Psoas muscle (tissue), 8 donors: ENCODE measurements around the gene SIRPA. TPM values are rescaled to one million over a fixed set of nuclear protein-coding genes. Genes with fewer than 3 reads are reported as not detected.

Experiments
- ATAC-seq, 4 donors: fragments of 200-7000 bp; cut with Tn5 transposase; one replicate each; pipeline ENCODE4 v1.9.1; 2020; ENCODE audit warnings: moderate library complexity in 3 of 4, mild to moderate bottlenecking in 2 of 4
- DNase-seq, 2 donors: peaks; one replicate each; pipeline ENCODE4 v3.0.0-alpha.2; 2020
- H3K27ac ChIP-seq: fragments of 200-600 bp; one replicate; pipeline ENCODE4 v1.8.0; 2022
- H3K27me3 ChIP-seq, 3 donors: fragments of 200-600 bp in 1 of 3; one replicate each; pipeline versions ENCODE4 v1.6.1 to v1.8.0; 2013 to 2022; ENCODE audit warnings: low read length in 2 of 3, mild to moderate bottlenecking in 2 of 3, moderate library complexity in 1 of 3; ENCODE audit not compliant: insufficient read depth in 3 of 3
- H3K36me3 ChIP-seq, 2 donors: fragments of 200-600 bp in 1 of 2; one replicate each; pipeline versions ENCODE4 v1.6.1 to v1.8.0; 2013 to 2022; ENCODE audit warnings: low read depth in 1 of 2, mild to moderate bottlenecking in 1 of 2, moderate library complexity in 1 of 2; ENCODE audit not compliant: insufficient read depth in 1 of 2
- H3K4me1 ChIP-seq: fragments of 200-600 bp; one replicate; pipeline ENCODE4 v1.8.0; 2022
- H3K4me3 ChIP-seq: fragments of 200-600 bp; one replicate; pipeline ENCODE4 v1.8.0; 2022; ENCODE audit warnings: mild to moderate bottlenecking
- H3K9me3 ChIP-seq: fragments of 200-600 bp; one replicate; pipeline ENCODE4 v1.8.0; 2022
- CTCF ChIP-seq: fragments of 200-600 bp; IDR thresholded peaks from one replicate; pipeline ENCODE4 v1.8.0; 2022; ENCODE audit warnings: antibody characterized with exemption
- WGBS, 3 donors: extraction: QIAGEN DNeasy Blood & Tissue Kit; methylation state at CpG; one replicate each; pipeline versions ENCODE4 v1.1.6 to v1.1.7; 2013; 5-methylcytosine and 5-hydroxymethylcytosine counted together
- intact Hi-C, 2 donors: fragments of 100-400 bp; cut with DNase I; formaldehyde crosslinking; loops; one replicate each; pipeline versions ENCODE4 v1.11.0 to v1.14.2; 2022
- polyA plus RNA-seq, 3 donors: library from polyadenylated mRNA; stranded (reverse); fragments of 200-250 nt; gene quantifications; one replicate each; pipeline ENCODE4 v1.2.3, GENCODE V29; 2013
- total RNA-seq, 4 donors: library from RNA; stranded (reverse); fragmentation: NEBNext Ultra II Directional in 2 of 4; extraction: Animal tissue kit (Norgen Biotek cat#: 25700) in 2 of 4; gene quantifications; one replicate each; pipeline versions ENCODE4 v1.2.1 to v1.2.4, GENCODE V29; 2021 to 2023
- donor health status: healthy with polysubstance abuse.
- donor health status: DM: no; HTN: no; CAD: no; lungs with moderate emphysema.
- donor health status: Bipolar disorder and iron deficiency.
- donor health status: healthy.
- donor health status: DM: yes; HTN: yes; CAD: no.
- donor health status: DM: no; HTN: no; CAD: no.
- donor health status: DM: no; HTN: no; CAD: no.
- donor health status: DM: yes; HTN: yes; CAD: no.

SIRPA gene
- total and polyA plus RNA-seq, 7 donors = 6.2 to 42.9 (median 15.3) TPM

GRCh38 chr20:1890469-1891262 lies 4.5 kb upstream of the SIRPA start:
- H3K4me3 ChIP-seq = no peak overlapping the region
- H3K9me3 ChIP-seq = no peaks in the 10 kb centered on the region
- DNase-seq = peak in 1 of 2 donors; percentile 44
- H3K4me1 ChIP-seq = peaks cover 21% of the 10 kb centered on the region
- no peak for ATAC-seq
- no peaks in the 10 kb centered on the region for H3K27me3 ChIP-seq
- H3K36me3 ChIP-seq = no peaks in the 10 kb centered on the region
- no peak for TF ChIP-seq CTCF
- 48 to 76% (median 62%) methylated on average over 14 of the region's 14 CpGs for WGBS, 3 donors
- H3K27ac ChIP-seq = no peak overlapping the region
- intact Hi-C loops = loop anchor here (10.0 kb wide), 2 partner anchors 86 to 214 kb away; partner anchors contain the start of gene STK35 (in 2 of the 2)

- no peaks in the 10 kb centered on the region for H3K27me3 ChIP-seq
- no peak overlapping the region for H3K27ac ChIP-seq
- H3K36me3 ChIP-seq = no peaks in the 10 kb centered on the region
- intact Hi-C loops = loop anchor here (2.0 to 10.0 kb wide), 3 partner anchors 87 to 213 kb away; partner anchors contain the start of gene STK35 (in 2 of the 2)
- peaks cover 21% of the 10 kb centered on the region for H3K4me1 ChIP-seq
- H3K9me3 ChIP-seq = no peaks in the 10 kb centered on the region
- no peak for DNase-seq
- TF ChIP-seq CTCF = no peak
- 85 to 89% (median 86%) methylated on average over 17 of the region's 17 CpGs for WGBS, 3 donors
- no peak overlapping the region for H3K4me3 ChIP-seq
- no peak for ATAC-seq
Measured at GRCh38 chr20:1891263-1892118, 3.7 kb upstream of the SIRPA start.

- Histone ChIP-seq H3K9me3 (no peaks in the 10 kb centered on the region), H3K4me3 (no peak overlapping the region), H3K27me3 (no peaks in the 10 kb centered on the region), H3K27ac (no peak overlapping the region), H3K36me3 (no peaks in the 10 kb centered on the region), H3K4me1 (peaks cover 16% of the 10 kb centered on the region)
- intact Hi-C loops = loop anchor here (2.0 to 10.0 kb wide), 3 partner anchors 87 to 213 kb away; partner anchors contain the start of gene STK35 (in 2 of the 2)
- no peak for TF ChIP-seq CTCF
- DNase-seq = no peak
- WGBS, 3 donors = 88 to 100% (median 89%) methylated on average over 1 of the region's 1 CpG
- ATAC-seq = no peak
Measured at GRCh38 chr20:1892119-1892385, 3.2 kb upstream of the SIRPA start.

GRCh38 chr20:1893721-1894470 lies 1.3 kb upstream of the SIRPA start:
- DNase-seq (no peak), ATAC-seq (peak in 2 of 4 donors; percentile 1 to 69)
- Histone ChIP-seq H3K27me3 (no peaks in the 10 kb centered on the region), H3K4me1 (peaks cover 22% of the 10 kb centered on the region), H3K27ac (peak overlapping the region; percentile 91), H3K9me3 (no peaks in the 10 kb centered on the region), H3K36me3 (peaks cover 0 to 4% of the 10 kb centered on the region in 2 donors), H3K4me3 (peak overlapping the region; percentile 89)
- TF ChIP-seq CTCF = no peak
- 24 to 29% (median 25%) methylated on average over 46 to 54 of the region's 54 CpGs for WGBS, 3 donors
- intact Hi-C loops = loop anchor here (2.0 to 10.0 kb wide), 3 partner anchors 89 to 211 kb away; partner anchors contain the start of gene STK35 (in 2 of the 2)
